K562 (cell line): Measurements from ENCODE around the gene RASGEF1C. TPM values are rescaled to one million over a fixed set of nuclear protein-coding genes. Genes with fewer than 3 reads are reported as not detected.

Experiments
- CCNT2 ChIP-seq: IDR thresholded peaks from 2 replicates; pipeline ENCODE4 v1.6.1; 2011; ENCODE audit warnings: borderline replicate concordance, low read depth, mild to moderate bottlenecking, moderate library complexity, mixed read lengths, low read length; ENCODE audit not compliant: insufficient read length; ENCODE audit errors: extremely low read depth
- CREB1 ChIP-seq, 2 experiments: sonication (generic) in 1 of 2; formaldehyde crosslinking in 1 of 2; IDR thresholded peaks; 2 replicates each; pipeline versions ENCODE4 v1.6.1 to v1.8.0; 2012 to 2022; ENCODE audit warnings: inconsistent platforms in 1 of 2, mild to moderate bottlenecking in 1 of 2, missing genetic modification reagents in 1 of 2, moderate library complexity in 1 of 2
- HDAC2 ChIP-seq: fragments of 450-650 bp; IDR thresholded peaks from 2 replicates; pipeline ENCODE4 v1.6.1; 2016; ENCODE audit warnings: mild to moderate bottlenecking
- MAZ ChIP-seq, 2 experiments: fragments of 450-650 bp in 1 of 2; sonication (generic) in 1 of 2; formaldehyde crosslinking; IDR thresholded peaks in 1 of 2; conservative IDR thresholded peaks in 1 of 2; 2 replicates each; pipeline versions ENCODE4 v1.4.0 to v1.5.0; 2020; ENCODE audit warnings: mild to moderate bottlenecking in 1 of 2, missing genetic modification reagents in 1 of 2
- MTA2 ChIP-seq: fragments of 450-650 bp; IDR thresholded peaks from 2 replicates; pipeline ENCODE4 v1.6.1; 2016; ENCODE audit warnings: low read depth
- NBN ChIP-seq: fragments of 450-650 bp; IDR thresholded peaks from 2 replicates; pipeline ENCODE4 v1.6.1; 2016; ENCODE audit warnings: low read depth, mild to moderate bottlenecking
- NFIX ChIP-seq: fragments of 250-450 bp; sonication (Bioruptor Pico); IDR thresholded peaks from 2 replicates; pipeline ENCODE4 v1.4.0; 2020; ENCODE audit warnings: low read depth, mild to moderate bottlenecking, moderate library complexity
- NFRKB ChIP-seq: fragments of 450-650 bp; IDR thresholded peaks from 2 replicates; pipeline ENCODE4 v1.6.1; 2016; ENCODE audit warnings: low read depth
- NR1H2 ChIP-seq: sonication (generic); formaldehyde crosslinking; IDR thresholded peaks from 2 replicates; pipeline ENCODE4 v1.4.0; 2020; ENCODE audit warnings: mild to moderate bottlenecking, missing genetic modification reagents
- SMARCA4 ChIP-seq: fragments of 450-650 bp; IDR thresholded peaks from 2 replicates; pipeline ENCODE4 v1.6.1; 2016
- SOX6 ChIP-seq: fragments of 450-650 bp; IDR thresholded peaks from 2 replicates; pipeline ENCODE4 v1.6.1; 2014; ENCODE audit warnings: mild to moderate bottlenecking
- ZNF274 ChIP-seq: IDR thresholded peaks from 2 replicates; pipeline ENCODE4 v1.6.1; 2011; ENCODE audit warnings: low read depth, mild to moderate bottlenecking, low read length, moderate library complexity, borderline replicate concordance
- ZNF384 ChIP-seq: IDR thresholded peaks from 2 replicates; pipeline ENCODE4 v1.6.1; 2012; ENCODE audit warnings: low read depth, low read length, improper control_type of control experiment
- ZNF431 ChIP-seq: sonication (generic); formaldehyde crosslinking; IDR thresholded peaks from 2 replicates; pipeline ENCODE4 v1.8.0; 2022; ENCODE audit warnings: mild to moderate bottlenecking, missing genetic modification reagents
- ZNF707 ChIP-seq: fragments of 250-450 bp; sonication (Bioruptor Pico); conservative IDR thresholded peaks from 2 replicates; pipeline ENCODE4 v1.8.0; 2022; ENCODE audit warnings: inconsistent platforms, mild to moderate bottlenecking, moderate library complexity
- ZNF766 ChIP-seq: fragments of 200-800 bp; sonication (Bioruptor generic); conservative IDR thresholded peaks from 2 replicates; pipeline ENCODE4 v1.6.1; 2016; ENCODE audit warnings: missing genetic modification characterization, missing compliant biosample characterization
- polyA plus RNA-seq, 8 experiments: library from polyadenylated mRNA; depleted of rRNA in 4 of 8; stranded (reverse) in 5 of 8; unstranded in 3 of 8; fragments of >200 nt; fragmentation: Nextera tagmentation in 2 of 8; fragmentation: Illumina TruSeq in 1 of 8; extraction: Ambion mirVana in 2 of 8; extraction: Trizol in 1 of 8; gene quantifications; 2 replicates each; pipeline versions ENCODE4 v1.2.1 to v1.2.3, GENCODE V29; 2011 to 2014; ENCODE audit warnings: inconsistent platforms in 1 of 8, missing spikeins in 1 of 8
- total RNA-seq, 7 experiments: library from RNA; depleted of rRNA in 6 of 7; stranded (reverse); fragments of >200 nt in 6 of 7; fragmentation: Illumina TruSeq in 2 of 7; extraction: Trizol in 2 of 7; gene quantifications; 2 replicates each; pipeline versions ENCODE4 v1.2.1 to v1.2.3, GENCODE V29; 2011 to 2021; ENCODE audit warnings: low replicate concordance in 1 of 7
- TF ChIP-seq, protein P1 (sequence below): sonication (generic); formaldehyde crosslinking; IDR thresholded peaks from 2 replicates; pipeline ENCODE4 v1.8.0; 2022; ENCODE audit warnings: mild to moderate bottlenecking, missing genetic modification reagents
- TF ChIP-seq, protein P2 (sequence below): fragments of 450-650 bp; IDR thresholded peaks from 2 replicates; pipeline ENCODE4 v1.6.1; 2018; ENCODE audit warnings: mild to moderate bottlenecking, low read depth; ENCODE audit not compliant: partially characterized antibody
- TF ChIP-seq, protein P3 (sequence below): sonication (generic); formaldehyde crosslinking; IDR thresholded peaks from 2 replicates; pipeline ENCODE4 v1.8.0; 2022; ENCODE audit warnings: missing genetic modification reagents, mild to moderate bottlenecking, borderline replicate concordance

The RASGEF1C gene
- total and polyA plus RNA-seq, 9 of the 15 experiments (the other 6 are each of a cell fraction or from before 2014, with no cell fraction given) = 0.04 to 1.1 (median 0.21) TPM; not detected in 4

DNA sequence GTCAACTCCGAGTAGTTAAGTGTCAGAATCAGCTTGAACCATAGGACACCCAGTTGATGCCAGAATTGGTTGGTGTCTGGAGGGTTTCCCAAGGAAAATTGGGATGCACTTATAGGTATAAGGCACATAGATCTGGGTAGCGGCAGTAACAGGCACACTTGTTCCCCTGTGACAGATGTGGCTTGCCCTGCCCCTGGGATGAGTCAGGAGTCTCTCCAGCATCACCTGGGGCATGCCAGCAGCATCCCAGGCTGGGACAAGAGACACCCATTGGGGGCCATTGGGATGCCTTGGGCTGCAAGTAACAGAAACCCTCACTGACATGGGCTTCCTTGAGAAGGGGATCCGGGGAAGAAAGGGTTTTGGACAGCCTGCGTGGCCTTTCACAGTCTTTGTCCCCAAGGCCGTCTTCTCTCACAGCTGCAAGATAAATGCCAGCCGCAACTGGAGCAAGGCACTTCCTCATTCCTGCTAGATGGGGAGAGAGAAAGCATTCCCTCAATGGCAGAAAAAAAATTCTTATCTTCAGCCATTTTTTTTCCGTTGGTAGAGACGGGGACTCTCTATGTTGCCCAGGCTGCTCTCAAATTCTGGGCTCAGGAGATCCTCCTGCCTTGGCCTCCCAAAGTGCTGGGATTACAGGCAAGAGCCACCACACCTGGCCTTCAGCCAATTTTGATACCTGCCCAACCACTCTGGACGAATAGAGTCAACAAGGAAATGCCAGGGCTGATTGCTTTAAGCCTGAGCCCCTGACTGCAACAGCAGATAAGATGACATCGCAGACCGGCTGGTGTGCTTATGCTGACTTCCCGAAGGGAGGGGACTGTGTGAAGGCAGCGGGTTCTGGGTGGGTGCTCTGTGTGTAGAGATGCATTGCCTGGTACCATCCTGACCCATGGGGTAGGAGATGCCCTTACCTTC is 124.1 kb downstream of the RASGEF1C start (continued):
- TF ChIP-seq ZNF274 = no peak
- peak; percentile 68; the same call in 1 of the 2 replicates for TF ChIP-seq NBN
- peak; percentile 35 for TF ChIP-seq NFIX
- TF ChIP-seq ZNF384 = peak; percentile 30; the same call in 1 of the 2 replicates
- peak; percentile 66; the same call in 1 of the 2 replicates for TF ChIP-seq HDAC2
- TF ChIP-seq, protein P1, sequence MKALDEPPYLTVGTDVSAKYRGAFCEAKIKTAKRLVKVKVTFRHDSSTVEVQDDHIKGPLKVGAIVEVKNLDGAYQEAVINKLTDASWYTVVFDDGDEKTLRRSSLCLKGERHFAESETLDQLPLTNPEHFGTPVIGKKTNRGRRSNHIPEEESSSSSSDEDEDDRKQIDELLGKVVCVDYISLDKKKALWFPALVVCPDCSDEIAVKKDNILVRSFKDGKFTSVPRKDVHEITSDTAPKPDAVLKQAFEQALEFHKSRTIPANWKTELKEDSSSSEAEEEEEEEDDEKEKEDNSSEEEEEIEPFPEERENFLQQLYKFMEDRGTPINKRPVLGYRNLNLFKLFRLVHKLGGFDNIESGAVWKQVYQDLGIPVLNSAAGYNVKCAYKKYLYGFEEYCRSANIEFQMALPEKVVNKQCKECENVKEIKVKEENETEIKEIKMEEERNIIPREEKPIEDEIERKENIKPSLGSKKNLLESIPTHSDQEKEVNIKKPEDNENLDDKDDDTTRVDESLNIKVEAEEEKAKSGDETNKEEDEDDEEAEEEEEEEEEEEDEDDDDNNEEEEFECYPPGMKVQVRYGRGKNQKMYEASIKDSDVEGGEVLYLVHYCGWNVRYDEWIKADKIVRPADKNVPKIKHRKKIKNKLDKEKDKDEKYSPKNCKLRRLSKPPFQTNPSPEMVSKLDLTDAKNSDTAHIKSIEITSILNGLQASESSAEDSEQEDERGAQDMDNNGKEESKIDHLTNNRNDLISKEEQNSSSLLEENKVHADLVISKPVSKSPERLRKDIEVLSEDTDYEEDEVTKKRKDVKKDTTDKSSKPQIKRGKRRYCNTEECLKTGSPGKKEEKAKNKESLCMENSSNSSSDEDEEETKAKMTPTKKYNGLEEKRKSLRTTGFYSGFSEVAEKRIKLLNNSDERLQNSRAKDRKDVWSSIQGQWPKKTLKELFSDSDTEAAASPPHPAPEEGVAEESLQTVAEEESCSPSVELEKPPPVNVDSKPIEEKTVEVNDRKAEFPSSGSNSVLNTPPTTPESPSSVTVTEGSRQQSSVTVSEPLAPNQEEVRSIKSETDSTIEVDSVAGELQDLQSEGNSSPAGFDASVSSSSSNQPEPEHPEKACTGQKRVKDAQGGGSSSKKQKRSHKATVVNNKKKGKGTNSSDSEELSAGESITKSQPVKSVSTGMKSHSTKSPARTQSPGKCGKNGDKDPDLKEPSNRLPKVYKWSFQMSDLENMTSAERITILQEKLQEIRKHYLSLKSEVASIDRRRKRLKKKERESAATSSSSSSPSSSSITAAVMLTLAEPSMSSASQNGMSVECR (CRISPR knock-in tag) = no peak
- no peak for TF ChIP-seq NFRKB
- TF ChIP-seq MTA2 = peak; percentile 53
- TF ChIP-seq NR1H2 (CRISPR knock-in tag) = no peak
- TF ChIP-seq, protein P2, sequence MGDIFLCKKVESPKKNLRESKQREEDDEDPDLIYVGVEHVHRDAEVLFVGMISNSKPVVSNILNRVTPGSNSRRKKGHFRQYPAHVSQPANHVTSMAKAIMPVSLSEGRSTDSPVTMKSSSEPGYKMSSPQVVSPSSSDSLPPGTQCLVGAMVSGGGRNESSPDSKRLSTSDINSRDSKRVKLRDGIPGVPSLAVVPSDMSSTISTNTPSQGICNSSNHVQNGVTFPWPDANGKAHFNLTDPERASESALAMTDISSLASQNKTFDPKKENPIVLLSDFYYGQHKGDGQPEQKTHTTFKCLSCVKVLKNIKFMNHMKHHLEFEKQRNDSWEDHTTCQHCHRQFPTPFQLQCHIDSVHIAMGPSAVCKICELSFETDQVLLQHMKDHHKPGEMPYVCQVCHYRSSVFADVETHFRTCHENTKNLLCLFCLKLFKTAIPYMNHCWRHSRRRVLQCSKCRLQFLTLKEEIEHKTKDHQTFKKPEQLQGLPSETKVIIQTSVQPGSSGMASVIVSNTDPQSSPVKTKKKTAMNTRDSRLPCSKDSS = no peak
- TF ChIP-seq ZNF766 (CRISPR knock-in tag) = peak; percentile 66; the same call in 1 of the 2 replicates
- TF ChIP-seq SOX6 = peak; percentile 66; the same call in 1 of the 2 replicates
- 0 out of 4 replicates have a peak, but pooled peaks of 1 of the 2 experiments have one; percentile 35 for TF ChIP-seq MAZ (CRISPR knock-in tag; conservative IDR thresholded peaks at IDR 0.05 in 1 of 2, IDR thresholded peaks at IDR 0.05 in 1 of 2)
- peak; percentile 65 for TF ChIP-seq CCNT2
- TF ChIP-seq, protein P3, sequence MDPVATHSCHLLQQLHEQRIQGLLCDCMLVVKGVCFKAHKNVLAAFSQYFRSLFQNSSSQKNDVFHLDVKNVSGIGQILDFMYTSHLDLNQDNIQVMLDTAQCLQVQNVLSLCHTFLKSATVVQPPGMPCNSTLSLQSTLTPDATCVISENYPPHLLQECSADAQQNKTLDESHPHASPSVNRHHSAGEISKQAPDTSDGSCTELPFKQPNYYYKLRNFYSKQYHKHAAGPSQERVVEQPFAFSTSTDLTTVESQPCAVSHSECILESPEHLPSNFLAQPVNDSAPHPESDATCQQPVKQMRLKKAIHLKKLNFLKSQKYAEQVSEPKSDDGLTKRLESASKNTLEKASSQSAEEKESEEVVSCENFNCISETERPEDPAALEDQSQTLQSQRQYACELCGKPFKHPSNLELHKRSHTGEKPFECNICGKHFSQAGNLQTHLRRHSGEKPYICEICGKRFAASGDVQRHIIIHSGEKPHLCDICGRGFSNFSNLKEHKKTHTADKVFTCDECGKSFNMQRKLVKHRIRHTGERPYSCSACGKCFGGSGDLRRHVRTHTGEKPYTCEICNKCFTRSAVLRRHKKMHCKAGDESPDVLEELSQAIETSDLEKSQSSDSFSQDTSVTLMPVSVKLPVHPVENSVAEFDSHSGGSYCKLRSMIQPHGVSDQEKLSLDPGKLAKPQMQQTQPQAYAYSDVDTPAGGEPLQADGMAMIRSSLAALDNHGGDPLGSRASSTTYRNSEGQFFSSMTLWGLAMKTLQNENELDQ (CRISPR knock-in tag) = no peak
- TF ChIP-seq ZNF431 (CRISPR knock-in tag) = no peak
- no peak for TF ChIP-seq ZNF707
- TF ChIP-seq CREB1 (IDR thresholded peaks at IDR 0.05) = no peak
- TF ChIP-seq CREB1 (CRISPR knock-in tag; IDR thresholded peaks at IDR 0.05) = 0 out of 2 replicates have a peak, but pooled peaks have one; percentile 4
- peak; percentile 71 for TF ChIP-seq SMARCA4
